Measurements from ENCODE around the gene GNG12. TPM values are rescaled to one million over a fixed set of nuclear protein-coding genes. Genes with fewer than 3 reads are reported as not detected.

GNG12 gene
- total RNA-seq, 1 experiment from 2014 or later = 23.7 TPM

- TF ChIP-seq, protein P1, sequence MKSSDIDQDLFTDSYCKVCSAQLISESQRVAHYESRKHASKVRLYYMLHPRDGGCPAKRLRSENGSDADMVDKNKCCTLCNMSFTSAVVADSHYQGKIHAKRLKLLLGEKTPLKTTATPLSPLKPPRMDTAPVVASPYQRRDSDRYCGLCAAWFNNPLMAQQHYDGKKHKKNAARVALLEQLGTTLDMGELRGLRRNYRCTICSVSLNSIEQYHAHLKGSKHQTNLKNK (CRISPR knock-in tag; IDR thresholded peaks at IDR 0.05) = no peak
- no peak for TF ChIP-seq RELA (CRISPR knock-in tag; IDR thresholded peaks at IDR 0.05; ENCODE audit: borderline replicate concordance)
- no peak for TF ChIP-seq GTF2I (CRISPR knock-in tag; conservative IDR thresholded peaks at IDR 0.05)
- TF ChIP-seq ZNF219 (CRISPR knock-in tag; IDR thresholded peaks at IDR 0.05; ENCODE audit: borderline replicate concordance) = no peak
- TF ChIP-seq AR (CRISPR knock-in tag; IDR thresholded peaks at IDR 0.05) = no peak
- TF ChIP-seq GRHL2 (CRISPR knock-in tag; IDR thresholded peaks at IDR 0.05; ENCODE audit: insufficient replicate concordance, severe bottlenecking) = no peak
- no peak for TF ChIP-seq TCF7 (CRISPR knock-in tag; IDR thresholded peaks at IDR 0.05; ENCODE audit: low read depth)
- TF ChIP-seq GABPB1 (CRISPR knock-in tag; IDR thresholded peaks at IDR 0.05) = no peak
- no peak for TF ChIP-seq SMAD4 (CRISPR knock-in tag; IDR thresholded peaks at IDR 0.05)
- no peak for TF ChIP-seq KAT7 (CRISPR knock-in tag; IDR thresholded peaks at IDR 0.05; ENCODE audit: borderline replicate concordance)
- no peak for TF ChIP-seq ARID4B (CRISPR knock-in tag; IDR thresholded peaks at IDR 0.05; ENCODE audit: borderline replicate concordance)
- TF ChIP-seq NFE2L1 (CRISPR knock-in tag; IDR thresholded peaks at IDR 0.05) = no peak
- TF ChIP-seq ZBTB21 (CRISPR knock-in tag; IDR thresholded peaks at IDR 0.05; ENCODE audit: borderline replicate concordance) = no peak
Observed at GRCh38 chr1:67830928-67831830, 2.1 kb downstream of the GNG12 start (continued).

- ATAC-seq (no peak), DNase-seq (ENCODE audit: low spot score) (no peak)
- CTCF ChIA-PET = interaction anchor here (1.4 kb wide), 1 partner anchor 269 kb away, joined by 3 read pairs; no protein-coding TSS in a partner anchor
- Mint-ChIP-seq H3K4me3 (no peak overlapping the region), H3K4me1 (peaks cover 40% of the 10 kb centered on the region), H3K9me3 (no peaks in the 10 kb centered on the region), H3K36me3 (0 out of 2 replicates have a peak, but pooled peaks cover 3% of the 10 kb centered on the region), H3K27me3 (ENCODE audit: low read depth) (peaks cover 25% of the 10 kb centered on the region), H3K27ac (no peak overlapping the region)
- POLR2A ChIA-PET = no interaction called here
- TF ChIP-seq SOX15 (CRISPR knock-in tag; IDR thresholded peaks at IDR 0.05) = no peak
- no peak for TF ChIP-seq ATF2 (CRISPR knock-in tag; IDR thresholded peaks at IDR 0.05; ENCODE audit: borderline replicate concordance, low read depth)
- no peak for TF ChIP-seq ZBTB21 (CRISPR knock-in tag; IDR thresholded peaks at IDR 0.05; ENCODE audit: borderline replicate concordance)
- TF ChIP-seq, protein P2, sequence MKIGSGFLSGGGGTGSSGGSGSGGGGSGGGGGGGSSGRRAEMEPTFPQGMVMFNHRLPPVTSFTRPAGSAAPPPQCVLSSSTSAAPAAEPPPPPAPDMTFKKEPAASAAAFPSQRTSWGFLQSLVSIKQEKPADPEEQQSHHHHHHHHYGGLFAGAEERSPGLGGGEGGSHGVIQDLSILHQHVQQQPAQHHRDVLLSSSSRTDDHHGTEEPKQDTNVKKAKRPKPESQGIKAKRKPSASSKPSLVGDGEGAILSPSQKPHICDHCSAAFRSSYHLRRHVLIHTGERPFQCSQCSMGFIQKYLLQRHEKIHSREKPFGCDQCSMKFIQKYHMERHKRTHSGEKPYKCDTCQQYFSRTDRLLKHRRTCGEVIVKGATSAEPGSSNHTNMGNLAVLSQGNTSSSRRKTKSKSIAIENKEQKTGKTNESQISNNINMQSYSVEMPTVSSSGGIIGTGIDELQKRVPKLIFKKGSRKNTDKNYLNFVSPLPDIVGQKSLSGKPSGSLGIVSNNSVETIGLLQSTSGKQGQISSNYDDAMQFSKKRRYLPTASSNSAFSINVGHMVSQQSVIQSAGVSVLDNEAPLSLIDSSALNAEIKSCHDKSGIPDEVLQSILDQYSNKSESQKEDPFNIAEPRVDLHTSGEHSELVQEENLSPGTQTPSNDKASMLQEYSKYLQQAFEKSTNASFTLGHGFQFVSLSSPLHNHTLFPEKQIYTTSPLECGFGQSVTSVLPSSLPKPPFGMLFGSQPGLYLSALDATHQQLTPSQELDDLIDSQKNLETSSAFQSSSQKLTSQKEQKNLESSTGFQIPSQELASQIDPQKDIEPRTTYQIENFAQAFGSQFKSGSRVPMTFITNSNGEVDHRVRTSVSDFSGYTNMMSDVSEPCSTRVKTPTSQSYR (CRISPR knock-in tag; IDR thresholded peaks at IDR 0.05) = no peak
- TF ChIP-seq RORB (CRISPR knock-in tag; IDR thresholded peaks at IDR 0.05) = no peak
- TF ChIP-seq STAT6 (CRISPR knock-in tag; conservative IDR thresholded peaks at IDR 0.05; ENCODE audit: low read depth) = no peak
Observed at GRCh38 chr1:67830226-67830625, 3.0 kb downstream of the GNG12 start.
